Neural progenitor cell (in vitro differentiated cells): ENCODE measurements around the gene VPS35L. TPM values are rescaled to one million over a fixed set of nuclear protein-coding genes. Genes with fewer than 3 reads are reported as not detected.
"Not testable (repeated sequence)": the region's sequence is repeated elsewhere in the genome, so short reads cannot be mapped to it uniquely, and the experiment has no call there.

ENCODE experiments used
- DNase-seq: peaks from one replicate; pipeline ENCODE4 v3.0.0-alpha.2; 2016; ENCODE audit warnings: low spot score
- H2AFZ ChIP-seq: fragments of 200-600 bp; sonication (generic); replicated peaks from 2 replicates; pipeline ENCODE4 v1.6.1; 2016; ENCODE audit warnings: antibody characterized with exemption
- H3F3A ChIP-seq: fragments of 200-600 bp; sonication (generic); 2 replicates; pipeline ENCODE4 v1.6.1; 2016; ENCODE audit warnings: antibody characterized with exemption, low read depth
- H3K27ac ChIP-seq: fragments of 200-600 bp; sonication (generic); 2 replicates; pipeline ENCODE4 v1.5.1; 2016; ENCODE audit warnings: mild to moderate bottlenecking
- H3K27me3 ChIP-seq: fragments of 200-600 bp; sonication (generic); 2 replicates; pipeline ENCODE4 v1.6.1; 2016; ENCODE audit warnings: mild to moderate bottlenecking, moderate library complexity
- H3K36me3 ChIP-seq: fragments of 200-600 bp; sonication (generic); 2 replicates; pipeline ENCODE4 v1.5.1; 2016
- H3K4me1 ChIP-seq: fragments of 200-600 bp; sonication (generic); 2 replicates; pipeline ENCODE4 v1.6.1; 2016; ENCODE audit warnings: mixed run types
- H3K4me2 ChIP-seq: fragments of 200-600 bp; sonication (generic); 2 replicates; pipeline ENCODE4 v1.6.1; 2016
- H3K4me3 ChIP-seq: fragments of 200-600 bp; sonication (generic); 2 replicates; pipeline ENCODE4 v1.5.1; 2016
- H3K79me2 ChIP-seq: fragments of 200-600 bp; sonication (generic); 2 replicates; pipeline ENCODE4 v1.6.1; 2016; ENCODE audit warnings: low read depth
- H3K9ac ChIP-seq: fragments of 200-600 bp; sonication (generic); 2 replicates; pipeline ENCODE4 v1.6.1; 2016
- H3K9me3 ChIP-seq: fragments of 200-600 bp; sonication (generic); 2 replicates; pipeline ENCODE4 v1.5.1; 2016; ENCODE audit warnings: low read depth
- H4K20me1 ChIP-seq: fragments of 200-600 bp; sonication (generic); 2 replicates; pipeline ENCODE4 v1.6.1; 2016; ENCODE audit warnings: low read depth
- H3K27ac Mint-ChIP-seq: 3 replicates; pipeline ENCODE4 v1.8.0; 2021; ENCODE audit warnings: mixed read lengths
- H3K27me3 Mint-ChIP-seq: 2 replicates; pipeline ENCODE4 v1.8.0; 2022; ENCODE audit warnings: low read depth, mild to moderate bottlenecking, inconsistent platforms, moderate library complexity, mixed read lengths; ENCODE audit not compliant: insufficient read depth
- H3K36me3 Mint-ChIP-seq: 3 replicates; pipeline ENCODE4 v1.8.0; 2021; ENCODE audit warnings: mixed read lengths
- H3K4me1 Mint-ChIP-seq: 3 replicates; pipeline ENCODE4 v1.8.0; 2021; ENCODE audit warnings: mixed read lengths
- H3K4me3 Mint-ChIP-seq: 3 replicates; pipeline ENCODE4 v1.8.0; 2021; ENCODE audit warnings: mild to moderate bottlenecking, moderate library complexity, mixed read lengths
- H3K9me3 Mint-ChIP-seq: 3 replicates; pipeline ENCODE4 v1.8.0; 2020; ENCODE audit warnings: mixed read lengths
- CTCF ChIP-seq: fragments of 200-600 bp; sonication (generic); IDR thresholded peaks from 2 replicates; pipeline ENCODE4 v1.5.1; 2017; ENCODE audit warnings: antibody characterized with exemption, mild to moderate bottlenecking
- EZH2 ChIP-seq: fragments of 200-600 bp; sonication (generic); IDR thresholded peaks from 2 replicates; pipeline ENCODE4 v1.6.1; 2017; ENCODE audit warnings: antibody characterized with exemption, mild to moderate bottlenecking, moderate library complexity
- EZH2phosphoT487 ChIP-seq: fragments of 200-600 bp; sonication (generic); IDR thresholded peaks from 2 replicates; pipeline ENCODE4 v1.6.1; 2017; ENCODE audit warnings: antibody characterized with exemption
- total RNA-seq: library from RNA; depleted of rRNA; stranded (reverse); fragments of >200 nt; gene quantifications from 2 replicates; pipeline ENCODE4 v1.2.3, GENCODE V29; 2015; ENCODE audit warnings: low replicate concordance

Gene VPS35L
- total RNA-seq, 1 donor from 2014 or later: 57.1 TPM

- Histone ChIP-seq H3K36me3 (peaks cover 27% of the 10 kb centered on the region), H4K20me1 (no peaks in the 10 kb centered on the region), H3K4me2 (no peak overlapping the region), H3F3A (no peaks in the 10 kb centered on the region), H3K4me1 (no peaks in the 10 kb centered on the region), H3K4me3 (no peak overlapping the region), H3K27me3 (no peaks in the 10 kb centered on the region), H3K27ac (no peak overlapping the region), H3K9ac (no peak overlapping the region), H3K79me2 (no peaks in the 10 kb centered on the region), H3K9me3 (no peaks in the 10 kb centered on the region), H2AFZ (no peak overlapping the region)
- Mint-ChIP-seq H3K27ac (no peak overlapping the region), H3K27me3 (no peaks in the 10 kb centered on the region), H3K4me3 (no peak overlapping the region), H3K9me3 (no peaks in the 10 kb centered on the region), H3K4me1 (no peaks in the 10 kb centered on the region), H3K36me3 (peaks cover 26% of the 10 kb centered on the region)
- TF ChIP-seq CTCF: no peak
- no peak for TF ChIP-seq EZH2
- no peak for TF ChIP-seq EZH2phosphoT487
- no peak for DNase-seq
Observed at GRCh38 chr16:19542138-19542821, 13.2 kb upstream of the VPS35L start.

GRCh38 chr16:19543278-19543996 lies 12.1 kb upstream of the VPS35L start:
- H3K27ac ChIP-seq, H3K27me3 Mint-ChIP-seq, H3K9ac ChIP-seq, DNase-seq, H3K4me2 ChIP-seq, H3K4me3 Mint-ChIP-seq, H3K79me2 ChIP-seq, H2AFZ ChIP-seq, H4K20me1 ChIP-seq, H3K9me3 Mint-ChIP-seq, H3K9me3 ChIP-seq, H3K27ac Mint-ChIP-seq, H3K4me3 ChIP-seq, H3K4me1 ChIP-seq, H3K27me3 ChIP-seq, H3F3A ChIP-seq, H3K4me1 Mint-ChIP-seq: not testable (repeated sequence)
- H3K36me3 ChIP-seq: peaks cover 27% of the 10 kb centered on the region
- H3K36me3 Mint-ChIP-seq: peaks cover 26% of the 10 kb centered on the region

GRCh38 chr16:19548144-19548543 lies 7.4 kb upstream of the VPS35L start:
- H3F3A ChIP-seq: no peaks in the 10 kb centered on the region

More at GRCh38 chr16:19548144-19548543, 7.4 kb upstream of the VPS35L start:
- Histone ChIP-seq H4K20me1 (no peaks in the 10 kb centered on the region), H3K4me1 (no peaks in the 10 kb centered on the region), H2AFZ (no peak overlapping the region), H3K27me3 (no peaks in the 10 kb centered on the region), H3K36me3 (peaks cover 18% of the 10 kb centered on the region), H3K9me3 (no peaks in the 10 kb centered on the region), H3K27ac (no peak overlapping the region), H3K9ac (no peak overlapping the region), H3K4me3 (no peak overlapping the region), H3K4me2 (no peak overlapping the region), H3K79me2 (no peaks in the 10 kb centered on the region)
- Mint-ChIP-seq H3K27ac (no peak overlapping the region), H3K9me3 (no peaks in the 10 kb centered on the region), H3K4me3 (no peak overlapping the region), H3K27me3 (no peaks in the 10 kb centered on the region), H3K36me3 (peaks cover 17% of the 10 kb centered on the region), H3K4me1 (no peaks in the 10 kb centered on the region)
- TF ChIP-seq CTCF: no peak
- no peak for TF ChIP-seq EZH2phosphoT487
- no peak for TF ChIP-seq EZH2
- no peak for DNase-seq
